ENCODE data around the gene GFI1B.
"Not testable (repeated sequence)": the region's sequence is repeated elsewhere in the genome, so short reads cannot be mapped to it uniquely, and the experiment has no call there.

DNA sequence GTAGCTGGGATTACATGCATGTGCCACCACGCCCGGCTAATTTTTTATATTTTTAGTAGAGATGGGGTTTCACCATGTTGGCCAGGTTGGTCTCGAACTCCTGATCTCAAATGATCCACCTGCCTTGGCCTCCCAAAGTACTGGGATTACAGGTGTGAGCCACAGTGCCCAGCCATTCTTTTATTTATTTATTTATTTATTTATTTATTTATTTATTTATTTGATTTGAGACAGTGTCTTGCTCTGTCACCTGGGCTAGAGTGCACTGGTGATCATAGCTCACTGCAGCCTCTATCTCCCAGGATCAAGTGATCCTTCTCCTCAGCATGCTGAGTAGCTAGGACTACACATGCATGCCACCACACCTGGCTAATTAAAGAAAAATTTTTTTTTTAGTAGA, 10.6 kb upstream of the GFI1B start:
- TF ChIP-seq, protein P1, sequence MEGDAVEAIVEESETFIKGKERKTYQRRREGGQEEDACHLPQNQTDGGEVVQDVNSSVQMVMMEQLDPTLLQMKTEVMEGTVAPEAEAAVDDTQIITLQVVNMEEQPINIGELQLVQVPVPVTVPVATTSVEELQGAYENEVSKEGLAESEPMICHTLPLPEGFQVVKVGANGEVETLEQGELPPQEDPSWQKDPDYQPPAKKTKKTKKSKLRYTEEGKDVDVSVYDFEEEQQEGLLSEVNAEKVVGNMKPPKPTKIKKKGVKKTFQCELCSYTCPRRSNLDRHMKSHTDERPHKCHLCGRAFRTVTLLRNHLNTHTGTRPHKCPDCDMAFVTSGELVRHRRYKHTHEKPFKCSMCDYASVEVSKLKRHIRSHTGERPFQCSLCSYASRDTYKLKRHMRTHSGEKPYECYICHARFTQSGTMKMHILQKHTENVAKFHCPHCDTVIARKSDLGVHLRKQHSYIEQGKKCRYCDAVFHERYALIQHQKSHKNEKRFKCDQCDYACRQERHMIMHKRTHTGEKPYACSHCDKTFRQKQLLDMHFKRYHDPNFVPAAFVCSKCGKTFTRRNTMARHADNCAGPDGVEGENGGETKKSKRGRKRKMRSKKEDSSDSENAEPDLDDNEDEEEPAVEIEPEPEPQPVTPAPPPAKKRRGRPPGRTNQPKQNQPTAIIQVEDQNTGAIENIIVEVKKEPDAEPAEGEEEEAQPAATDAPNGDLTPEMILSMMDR (IDR thresholded peaks at IDR 0.05) = not testable (repeated sequence)
- TF ChIP-seq POLR2A (IDR thresholded peaks at IDR 0.05) = not testable (repeated sequence)

All from lower leg skin (tissue), 3 donors.